Naive thymus-derived CD4-positive, alpha-beta T cell (primary cell): Measurements from ENCODE around the gene JPT2. TPM values are rescaled to one million over a fixed set of nuclear protein-coding genes. Genes with fewer than 3 reads are reported as not detected.

ENCODE experiments used
- ATAC-seq: fragments of 150-1000 bp; cut with Tn5 transposase; 2 replicates; pipeline ENCODE4 v1.10.0; 2021; ENCODE audit warnings: mild to moderate bottlenecking, moderate library complexity
- CTCF ChIA-PET: fragments of 350-600 bp; sonication (Branson Sonifier 250); formaldehyde crosslinking; loops from one replicate; lab custom pipeline; 2021; ENCODE audit warnings: antibody characterized with exemption; lab: Charles Lee
- POLR2A ChIA-PET: fragments of 350-600 bp; sonication (Branson Sonifier 250); formaldehyde crosslinking; loops from one replicate; lab custom pipeline; 2021; ENCODE audit warnings: antibody characterized with exemption, inconsistent platforms; lab: Charles Lee
- DNase-seq, 9 donors: peaks; one replicate each; pipeline versions ENCODE4 v3.0.0 to v3.0.0-alpha.2; 2020 to 2022; ENCODE audit warnings: mixed read lengths in 1 of 9
- H3K27ac ChIP-seq: one replicate; pipeline ENCODE4 v1.7.0; 2013; ENCODE audit warnings: mild to moderate bottlenecking, low read depth, low read length, moderate library complexity
- H3K27me3 ChIP-seq, 2 donors: one replicate each; pipeline ENCODE4 v1.7.0; 2013; ENCODE audit warnings: low read length in 2 of 2, mild to moderate bottlenecking in 2 of 2, moderate library complexity in 2 of 2; ENCODE audit not compliant: control insufficient read depth in 2 of 2, insufficient read depth in 2 of 2
- H3K36me3 ChIP-seq, 3 experiments: 1 replicate in 2 of 3; 2 replicates in 1 of 3; pipeline ENCODE4 v1.7.0; 2013; ENCODE audit warnings: low read length in 3 of 3, mild to moderate bottlenecking in 3 of 3, moderate library complexity in 1 of 3; ENCODE audit not compliant: insufficient read depth in 3 of 3, control insufficient read depth in 2 of 3
- H3K4me1 ChIP-seq, 2 donors: one replicate each; pipeline ENCODE4 v1.7.0; 2013; ENCODE audit warnings: low read length in 2 of 2, mild to moderate bottlenecking in 2 of 2, moderate library complexity in 1 of 2; ENCODE audit not compliant: control insufficient read depth in 2 of 2, insufficient read depth in 2 of 2
- H3K4me3 ChIP-seq: 2 replicates; pipeline ENCODE4 v1.7.0; 2013; ENCODE audit warnings: mild to moderate bottlenecking, low read length
- H3K9me3 ChIP-seq, 3 experiments: 1 replicate in 2 of 3; 2 replicates in 1 of 3; pipeline ENCODE4 v1.7.0; 2013; ENCODE audit warnings: low read length in 3 of 3; ENCODE audit not compliant: control insufficient read depth in 2 of 3
- H3K27ac Mint-ChIP-seq, 9 donors: one replicate each; pipeline ENCODE4 v1.8.0; 2020 to 2022; ENCODE audit warnings: mixed read lengths in 9 of 9, mild to moderate bottlenecking in 8 of 9, moderate library complexity in 5 of 9, inconsistent platforms in 2 of 9
- H3K27me3 Mint-ChIP-seq, 5 donors: one replicate each; pipeline ENCODE4 v1.8.0; 2021 to 2022; ENCODE audit warnings: mixed read lengths in 5 of 5, mild to moderate bottlenecking in 1 of 5
- H3K36me3 Mint-ChIP-seq, 5 donors: one replicate each; pipeline ENCODE4 v1.8.0; 2020 to 2022; ENCODE audit warnings: mixed read lengths in 5 of 5, mild to moderate bottlenecking in 3 of 5, inconsistent platforms in 1 of 5
- H3K4me1 Mint-ChIP-seq, 7 donors: one replicate each; pipeline ENCODE4 v1.8.0; 2020 to 2022; ENCODE audit warnings: mixed read lengths in 7 of 7, mild to moderate bottlenecking in 3 of 7, inconsistent platforms in 1 of 7
- H3K4me3 Mint-ChIP-seq, 10 donors: one replicate each; pipeline ENCODE4 v1.8.0; 2020 to 2022; ENCODE audit warnings: mild to moderate bottlenecking in 10 of 10, mixed read lengths in 10 of 10, moderate library complexity in 6 of 10, inconsistent platforms in 2 of 10
- H3K9me3 Mint-ChIP-seq, 11 donors: one replicate each; pipeline ENCODE4 v1.8.0; 2020 to 2022; ENCODE audit warnings: mixed read lengths in 11 of 11, mild to moderate bottlenecking in 4 of 11, inconsistent platforms in 1 of 11, moderate library complexity in 1 of 11
- intact Hi-C, 2 donors: fragments of 100-400 bp; cut with micrococcal nuclease; formaldehyde crosslinking; loops; one replicate each; pipeline ENCODE4 v1.15.1; 2023
- polyA plus RNA-seq, 2 donors: library from polyadenylated mRNA; unstranded; fragments of 300-500 nt; fragmentation: Illumina TruSeq; gene quantifications; one replicate each; pipeline ENCODE4 v1.2.3, GENCODE V29; 2021
- total RNA-seq, 6 experiments: library from RNA in 5 of 6; stranded (reverse) in 5 of 6; gene quantifications; 1 replicate in 5 of 6; 2 replicates in 1 of 6; pipeline ENCODE4 v1.2.3 and lab custom pipeline; 2021 to 2026

JPT2 gene
- total and polyA plus RNA-seq, 7 experiments from 2014 or later, result 12.6 to 67.2 (median 17.5) TPM

GRCh38 chr16:1743376-1744337, 65.6 kb downstream of the JPT2 start:
- CTCF ChIA-PET, result no interaction called here
- Histone ChIP-seq H3K9me3 (no peaks in the 10 kb centered on the region), H3K4me3 (no peak overlapping the region), H3K4me1 (no peaks in the 10 kb centered on the region), H3K36me3 (peaks cover 5 to 79% (median 5%) of the 10 kb centered on the region in 3 experiments), H3K27ac (no peak overlapping the region), H3K27me3 (no peaks in the 10 kb centered on the region)
- POLR2A ChIA-PET, result interaction anchor here (0.6 kb wide), 1 partner anchor 188 kb away, joined by 3 read pairs; no protein-coding TSS in a partner anchor
- intact Hi-C loops, result no loop called here
- Mint-ChIP-seq H3K9me3 (no peaks in the 10 kb centered on the region), H3K4me1 (peaks cover 0 to 3% (median 0%) of the 10 kb centered on the region in 7 donors), H3K27ac (no peak overlapping the region), H3K27me3 (no peaks in the 10 kb centered on the region), H3K4me3 (no peak overlapping the region), H3K36me3 (peaks cover 0 to 10% (median 3%) of the 10 kb centered on the region in 5 donors)
- ATAC-seq (no peak), DNase-seq (no peak)

GRCh38 chr16:1744338-1744840, 66.3 kb downstream of the JPT2 start:
- H3K9me3 ChIP-seq, result no peaks in the 10 kb centered on the region
- Mint-ChIP-seq H3K36me3 (peaks cover 0 to 13% (median 3%) of the 10 kb centered on the region in 5 donors), H3K4me1 (peaks cover 0 to 3% (median 0%) of the 10 kb centered on the region in 7 donors), H3K27ac (no peak overlapping the region), H3K4me3 (no peak overlapping the region), H3K9me3 (no peaks in the 10 kb centered on the region), H3K27me3 (no peaks in the 10 kb centered on the region)
- H3K27ac ChIP-seq, result no peak overlapping the region
- ChIA-PET CTCF (interaction anchor here (0.5 kb wide), 1 partner anchor 34 kb away, joined by 3 read pairs; no protein-coding TSS in a partner anchor), POLR2A (no interaction called here)
- intact Hi-C loops, result no loop called here
- ATAC-seq (no peak), DNase-seq (no peak)
- no peaks in the 10 kb centered on the region for H3K4me1 ChIP-seq
- no peaks in the 10 kb centered on the region for H3K27me3 ChIP-seq
- peaks cover 5 to 86% (median 5%) of the 10 kb centered on the region in 3 experiments for H3K36me3 ChIP-seq
- H3K4me3 ChIP-seq, result no peak overlapping the region

GRCh38 chr16:1745181-1745899, 67.3 kb downstream of the JPT2 start:
- Mint-ChIP-seq H3K36me3 (peaks cover 0 to 13% (median 3%) of the 10 kb centered on the region in 5 donors), H3K4me3 (no peak overlapping the region), H3K27ac (no peak overlapping the region), H3K4me1 (peaks cover 0 to 3% (median 0%) of the 10 kb centered on the region in 7 donors), H3K27me3 (no peaks in the 10 kb centered on the region), H3K9me3 (no peaks in the 10 kb centered on the region)
- ATAC-seq (no peak), DNase-seq (no peak)
- no peaks in the 10 kb centered on the region for H3K9me3 ChIP-seq
- ChIA-PET POLR2A (interaction anchor here (1.5 kb wide), 1 partner anchor 10 kb away, joined by 3 read pairs; no protein-coding TSS in a partner anchor), CTCF (no interaction called here)
- H3K4me3 ChIP-seq, result no peak overlapping the region
- H3K4me1 ChIP-seq, result no peaks in the 10 kb centered on the region
- H3K36me3 ChIP-seq, result peaks cover 5 to 88% (median 5%) of the 10 kb centered on the region in 3 experiments
- intact Hi-C loops, result no loop called here
- no peaks in the 10 kb centered on the region for H3K27me3 ChIP-seq
- H3K27ac ChIP-seq, result no peak overlapping the region

- no peaks in the 10 kb centered on the region for H3K4me1 ChIP-seq
- CTCF ChIA-PET, result no interaction called here
Observed at GRCh38 chr16:1745900-1746692, 68.0 kb downstream of the JPT2 start.

GRCh38 chr16:1746693-1747195, 68.7 kb downstream of the JPT2 start:
- Mint-ChIP-seq H3K36me3 (peaks cover 0 to 18% (median 3%) of the 10 kb centered on the region in 5 donors), H3K4me1 (peaks cover 0 to 3% (median 0%) of the 10 kb centered on the region in 7 donors), H3K27me3 (no peaks in the 10 kb centered on the region), H3K4me3 (no peak overlapping the region), H3K9me3 (no peaks in the 10 kb centered on the region), H3K27ac (no peak overlapping the region)
- ChIA-PET CTCF (no interaction called here), POLR2A (no interaction called here)
- H3K36me3 ChIP-seq, result peaks cover 5 to 86% (median 5%) of the 10 kb centered on the region in 3 experiments
- H3K27ac ChIP-seq, result no peak overlapping the region
- intact Hi-C loops, result no loop called here
- no peak overlapping the region for H3K4me3 ChIP-seq
- no peak for ATAC-seq
- no peak for DNase-seq
- no peaks in the 10 kb centered on the region for H3K4me1 ChIP-seq
- no peaks in the 10 kb centered on the region for H3K9me3 ChIP-seq
- no peaks in the 10 kb centered on the region for H3K27me3 ChIP-seq

More at GRCh38 chr16:1745900-1746692, 68.0 kb downstream of the JPT2 start:
- peaks cover 0 to 3% (median 0%) of the 10 kb centered on the region in 7 donors for H3K4me1 Mint-ChIP-seq
- Histone ChIP-seq H3K27ac (no peak overlapping the region), H3K27me3 (no peaks in the 10 kb centered on the region), H3K9me3 (no peaks in the 10 kb centered on the region), H3K4me3 (no peak overlapping the region), H3K36me3 (peaks cover 5 to 87% (median 5%) of the 10 kb centered on the region in 3 experiments)
- no peaks in the 10 kb centered on the region for H3K27me3 Mint-ChIP-seq
- ATAC-seq (no peak), DNase-seq (no peak)
- no peak overlapping the region for H3K27ac Mint-ChIP-seq
- no peak overlapping the region for H3K4me3 Mint-ChIP-seq
- no peaks in the 10 kb centered on the region for H3K9me3 Mint-ChIP-seq
- intact Hi-C loops, result no loop called here
- H3K36me3 Mint-ChIP-seq, result peaks cover 0 to 13% (median 3%) of the 10 kb centered on the region in 5 donors
- POLR2A ChIA-PET, result interaction anchor here (1.5 kb wide), 1 partner anchor 10 kb away, joined by 3 read pairs; no protein-coding TSS in a partner anchor
